Breast epithelium (tissue), 4 donors: ENCODE data around the gene BCL7A. TPM values are rescaled to one million over a fixed set of nuclear protein-coding genes. Genes with fewer than 3 reads are reported as not detected.
"Not testable (repeated sequence)": the region's sequence is repeated elsewhere in the genome, so short reads cannot be mapped to it uniquely, and the experiment has no call there.

Source experiments
- DNase-seq, 2 donors: peaks; one replicate each; pipeline ENCODE4 v3.0.0-alpha.2; 2019; ENCODE audit warnings: low spot score in 2 of 2
- H3K27ac ChIP-seq, 2 donors: fragments of 200-600 bp; sonication (generic) in 1 of 2; one replicate each; pipeline ENCODE4 v1.5.1; 2016 to 2019; ENCODE audit warnings: mild to moderate bottlenecking in 1 of 2
- H3K27me3 ChIP-seq, 2 donors: fragments of 200-600 bp; sonication (generic) in 1 of 2; one replicate each; pipeline versions ENCODE4 v1.5.1 to v1.6.0; 2017 to 2019; ENCODE audit warnings: control low read depth in 1 of 2, mild to moderate bottlenecking in 1 of 2
- H3K36me3 ChIP-seq: fragments of 200-600 bp; one replicate; pipeline ENCODE4 v1.5.1; 2019
- H3K4me1 ChIP-seq, 2 donors: fragments of 200-600 bp; sonication (generic); one replicate each; pipeline ENCODE4 v1.5.1; 2016 to 2019; ENCODE audit warnings: control low read depth in 1 of 2
- H3K4me3 ChIP-seq, 3 donors: fragments of 200-600 bp; sonication (generic); 1 replicate in 2 of 3; 2 replicates in 1 of 3; pipeline ENCODE4 v1.5.1; 2016 to 2019; ENCODE audit warnings: mild to moderate bottlenecking in 3 of 3, moderate library complexity in 2 of 3
- H3K9me3 ChIP-seq, 2 donors: fragments of 200-600 bp; sonication (generic) in 1 of 2; one replicate each; pipeline ENCODE4 v1.5.1; 2016 to 2019; ENCODE audit warnings: control low read depth in 1 of 2
- POLR2A ChIP-seq: fragments of 450-650 bp; IDR thresholded peaks from one replicate; pipeline ENCODE4 v1.6.1; 2016; ENCODE audit warnings: antibody characterized with exemption, mild to moderate bottlenecking, moderate library complexity
- POLR2AphosphoS5 ChIP-seq, 3 donors: sonication (generic); formaldehyde crosslinking; IDR thresholded peaks; one replicate each; pipeline ENCODE4 v1.6.1; 2017; ENCODE audit warnings: antibody characterized with exemption in 3 of 3
- intact Hi-C: fragments of 100-400 bp; cut with DNase I; formaldehyde crosslinking; loops from one replicate; pipeline ENCODE4 v1.15.1; 2023; ENCODE audit warnings: low total_unique reads
- total RNA-seq, 3 donors: library from RNA; depleted of rRNA; stranded (reverse); fragments of >200 nt; gene quantifications; one replicate each; pipeline ENCODE4 v1.1.0, GENCODE V29; 2016
- TF ChIP-seq, protein P1 (sequence below), 3 donors: fragments of 450-650 bp; IDR thresholded peaks; one replicate each; pipeline ENCODE4 v1.5.1; 2016 to 2017; ENCODE audit warnings: antibody characterized with exemption in 3 of 3, mild to moderate bottlenecking in 3 of 3, moderate library complexity in 3 of 3

Gene BCL7A
- total RNA-seq, 3 donors from 2014 or later: 6.2 to 13.5 (median 8.8) TPM

DNA sequence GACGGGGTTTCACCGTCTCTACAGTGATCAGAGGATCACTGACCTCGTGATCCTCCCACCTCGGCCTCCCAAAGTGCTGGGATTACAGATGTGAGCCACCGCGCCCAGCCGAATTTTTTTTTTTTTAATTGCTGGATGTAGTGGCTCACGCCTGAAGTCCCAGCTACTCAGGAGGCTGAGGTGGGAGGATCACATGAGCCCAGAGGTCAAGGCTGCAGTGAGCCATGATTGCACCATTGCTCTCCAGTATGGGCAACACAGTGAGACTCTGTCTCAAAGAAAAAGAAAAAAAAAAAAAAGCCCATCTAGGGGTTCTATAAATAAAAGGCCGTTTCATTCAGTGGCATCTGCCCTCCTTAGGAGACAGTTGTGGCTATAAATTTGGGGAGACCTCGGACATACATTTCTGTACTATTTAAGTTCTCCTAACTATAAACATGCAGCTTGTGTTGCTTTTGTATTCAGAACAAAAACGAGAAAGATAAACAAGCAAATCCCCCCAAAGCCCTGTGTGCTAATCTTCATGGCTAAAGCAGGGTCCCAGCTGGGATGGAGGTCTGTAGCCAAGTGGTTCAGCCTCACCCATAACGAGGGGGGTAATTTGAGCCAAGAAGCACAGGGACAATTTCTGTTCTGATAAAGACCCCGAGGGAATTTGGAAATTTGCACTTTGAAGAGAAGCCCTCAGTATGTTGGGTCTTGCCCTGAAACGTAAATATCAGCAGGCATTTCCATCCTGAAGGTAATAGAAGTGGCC is 35.0 kb upstream of the BCL7A start:
- no peaks in the 10 kb centered on the region for H3K27me3 ChIP-seq
- H3K4me1 ChIP-seq: no peaks in the 10 kb centered on the region
- H3K9me3 ChIP-seq: no peaks in the 10 kb centered on the region
- H3K27ac ChIP-seq: no peak overlapping the region
- TF ChIP-seq POLR2AphosphoS5 (IDR thresholded peaks at IDR 0.05): no peak
- TF ChIP-seq, protein P1, sequence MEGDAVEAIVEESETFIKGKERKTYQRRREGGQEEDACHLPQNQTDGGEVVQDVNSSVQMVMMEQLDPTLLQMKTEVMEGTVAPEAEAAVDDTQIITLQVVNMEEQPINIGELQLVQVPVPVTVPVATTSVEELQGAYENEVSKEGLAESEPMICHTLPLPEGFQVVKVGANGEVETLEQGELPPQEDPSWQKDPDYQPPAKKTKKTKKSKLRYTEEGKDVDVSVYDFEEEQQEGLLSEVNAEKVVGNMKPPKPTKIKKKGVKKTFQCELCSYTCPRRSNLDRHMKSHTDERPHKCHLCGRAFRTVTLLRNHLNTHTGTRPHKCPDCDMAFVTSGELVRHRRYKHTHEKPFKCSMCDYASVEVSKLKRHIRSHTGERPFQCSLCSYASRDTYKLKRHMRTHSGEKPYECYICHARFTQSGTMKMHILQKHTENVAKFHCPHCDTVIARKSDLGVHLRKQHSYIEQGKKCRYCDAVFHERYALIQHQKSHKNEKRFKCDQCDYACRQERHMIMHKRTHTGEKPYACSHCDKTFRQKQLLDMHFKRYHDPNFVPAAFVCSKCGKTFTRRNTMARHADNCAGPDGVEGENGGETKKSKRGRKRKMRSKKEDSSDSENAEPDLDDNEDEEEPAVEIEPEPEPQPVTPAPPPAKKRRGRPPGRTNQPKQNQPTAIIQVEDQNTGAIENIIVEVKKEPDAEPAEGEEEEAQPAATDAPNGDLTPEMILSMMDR (IDR thresholded peaks at IDR 0.05): no peak
- TF ChIP-seq POLR2A: no peak
- no peak for DNase-seq
- no peaks in the 10 kb centered on the region for H3K36me3 ChIP-seq
- H3K4me3 ChIP-seq: no peak overlapping the region
- intact Hi-C loops: no loop called here

DNA sequence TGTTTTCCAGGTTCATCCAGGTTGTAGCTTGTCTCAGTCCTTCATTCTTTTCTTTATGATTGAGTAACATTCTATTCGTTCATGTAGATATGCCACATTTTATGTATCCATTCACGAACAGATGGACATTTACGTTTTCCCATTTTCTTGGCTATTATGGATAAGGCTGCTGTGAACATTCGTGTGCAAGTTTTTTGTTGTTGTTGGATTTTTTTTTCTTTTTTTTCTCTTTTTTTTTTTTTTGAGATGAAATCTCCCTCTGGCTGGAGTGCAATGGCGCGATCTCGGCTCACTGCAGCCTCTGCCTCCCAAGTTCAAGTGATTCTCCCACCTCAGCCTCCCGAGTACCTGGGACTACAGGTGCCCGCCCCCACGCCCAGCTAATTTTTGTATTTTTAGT is 33.2 kb upstream of the BCL7A start:
- H3K36me3 ChIP-seq, H3K4me1 ChIP-seq, DNase-seq, H3K27me3 ChIP-seq, H3K4me3 ChIP-seq, intact Hi-C loops, H3K9me3 ChIP-seq, H3K27ac ChIP-seq: not testable (repeated sequence)

DNA sequence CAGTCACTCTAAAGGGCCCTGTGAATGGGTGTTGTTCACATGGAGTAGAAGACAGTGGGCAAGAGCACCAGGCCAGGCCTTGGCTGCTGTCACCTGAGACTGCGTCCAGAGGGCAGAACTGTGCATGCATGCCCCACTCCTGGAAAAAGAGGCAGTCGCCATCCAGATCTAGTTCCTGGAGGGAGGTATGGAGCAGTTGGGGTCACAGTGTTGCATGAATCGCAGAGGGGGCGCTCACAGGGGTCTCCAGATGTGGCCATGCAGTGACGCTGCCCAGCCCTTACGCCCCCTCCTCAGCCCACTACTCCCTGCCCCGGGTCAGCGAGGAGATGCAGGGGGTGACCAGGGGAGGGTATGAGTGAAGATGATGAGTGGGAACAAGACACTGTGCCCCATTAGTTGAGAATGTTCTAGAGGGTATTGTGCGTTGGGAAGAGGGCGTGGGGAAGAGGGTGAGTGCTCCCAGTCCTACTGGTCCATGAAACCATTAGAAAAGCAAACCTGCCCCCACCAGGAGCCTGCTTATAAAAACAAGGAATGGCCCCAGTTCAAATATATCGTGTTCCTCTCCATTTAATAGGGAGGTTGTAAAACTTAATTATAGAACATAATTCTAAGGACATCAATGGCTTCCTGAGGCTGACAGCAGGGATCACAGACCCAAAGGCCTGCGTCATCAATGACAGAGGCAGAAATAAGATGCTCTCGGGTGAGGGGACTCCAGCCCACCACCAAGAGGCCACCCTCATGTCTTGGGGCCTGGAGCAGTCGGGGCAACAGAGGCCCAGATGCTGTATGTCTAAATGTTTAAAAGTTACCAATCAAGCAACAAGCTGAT is 32.2 kb upstream of the BCL7A start:
- DNase-seq: no peak
- Histone ChIP-seq H3K36me3 (no peaks in the 10 kb centered on the region), H3K27me3 (no peaks in the 10 kb centered on the region), H3K27ac (no peak overlapping the region), H3K4me3 (no peak overlapping the region), H3K4me1 (no peaks in the 10 kb centered on the region), H3K9me3 (no peaks in the 10 kb centered on the region)
- intact Hi-C loops: no loop called here
- no peak for TF ChIP-seq POLR2A
- TF ChIP-seq, protein P1 (IDR thresholded peaks at IDR 0.05): no peak
- no peak for TF ChIP-seq POLR2AphosphoS5 (IDR thresholded peaks at IDR 0.05)

DNA sequence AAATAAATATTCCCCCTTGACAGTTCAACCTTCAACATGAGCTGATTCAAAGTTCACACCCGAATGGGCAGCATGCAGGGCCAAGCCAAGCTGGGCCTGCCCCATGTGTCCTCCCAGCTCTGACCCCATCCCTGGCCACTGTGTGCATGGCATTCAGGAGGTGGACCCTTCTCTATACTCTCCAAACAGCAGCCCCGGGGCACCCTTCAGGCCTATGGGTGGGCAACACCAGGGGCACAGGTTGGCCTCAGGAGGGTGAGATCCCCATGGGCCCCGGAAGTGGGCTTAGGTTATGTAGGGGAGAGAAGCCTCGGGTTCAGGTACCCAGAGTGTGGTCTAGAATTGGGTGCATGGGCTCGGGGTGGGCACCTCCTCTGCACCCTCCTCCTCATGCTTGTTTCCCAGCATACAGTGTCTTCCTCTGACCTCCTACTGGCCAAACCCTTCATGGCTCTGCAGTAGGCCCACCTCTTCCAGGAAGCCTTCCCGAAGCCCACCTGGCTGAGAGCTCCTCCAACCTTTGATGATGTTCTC is 31.5 kb upstream of the BCL7A start:
- intact Hi-C loops: no loop called here
- Histone ChIP-seq H3K27me3 (no peaks in the 10 kb centered on the region), H3K36me3 (no peaks in the 10 kb centered on the region), H3K4me3 (no peak overlapping the region), H3K9me3 (no peaks in the 10 kb centered on the region), H3K4me1 (no peaks in the 10 kb centered on the region), H3K27ac (no peak overlapping the region)
- DNase-seq: no peak
- TF ChIP-seq POLR2A: no peak
- TF ChIP-seq, protein P1 (IDR thresholded peaks at IDR 0.05): no peak
- TF ChIP-seq POLR2AphosphoS5 (IDR thresholded peaks at IDR 0.05): no peak

DNA sequence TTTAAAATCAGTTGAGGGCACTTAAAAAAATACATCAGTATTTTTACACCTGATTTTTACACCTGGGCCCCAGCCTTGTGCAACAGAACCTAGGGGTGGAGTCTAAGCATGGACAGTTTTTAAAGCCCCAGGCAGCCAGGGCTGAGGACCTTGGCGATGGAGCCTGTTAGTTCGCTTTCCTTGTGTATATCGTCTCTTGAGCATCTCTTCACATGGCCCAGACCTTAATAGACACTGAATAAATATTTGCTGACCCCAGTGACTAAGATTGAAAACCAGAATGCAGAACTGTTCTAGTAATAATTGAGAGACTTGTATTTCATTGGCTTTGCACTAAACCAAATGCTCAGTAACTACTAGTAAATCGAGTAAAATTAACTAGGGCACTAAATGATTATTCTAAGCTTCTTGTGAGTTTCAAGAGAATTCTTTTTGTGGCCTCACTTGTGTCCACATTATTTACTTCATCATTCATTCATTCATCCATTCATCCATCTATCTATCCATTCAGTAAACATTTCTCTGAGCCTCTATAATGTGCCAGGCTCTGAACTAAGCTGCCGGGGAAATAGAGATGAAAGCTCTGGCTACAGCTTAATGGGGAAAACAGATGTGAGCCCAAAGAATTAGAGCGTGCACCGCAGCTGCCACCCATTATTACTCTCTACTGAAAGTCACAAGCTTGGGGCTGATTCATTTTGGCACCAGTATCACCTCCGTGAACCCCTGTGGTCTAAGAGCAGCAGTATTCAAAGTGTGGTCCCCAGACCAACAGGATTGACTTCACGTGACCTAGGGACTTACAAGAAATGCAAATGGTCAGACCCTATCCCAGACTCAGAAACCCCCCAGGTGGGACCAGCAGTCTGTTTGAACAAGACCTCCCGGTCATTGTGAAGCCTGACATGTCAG is 30.7 kb upstream of the BCL7A start:
- intact Hi-C loops: no loop called here
- Histone ChIP-seq H3K27ac (peak overlapping the region in 1 of 2 donors; percentile 78), H3K4me3 (no peak overlapping the region), H3K4me1 (no peaks in the 10 kb centered on the region), H3K9me3 (no peaks in the 10 kb centered on the region), H3K27me3 (no peaks in the 10 kb centered on the region), H3K36me3 (no peaks in the 10 kb centered on the region)
- TF ChIP-seq, protein P1 (IDR thresholded peaks at IDR 0.05): no peak
- TF ChIP-seq POLR2AphosphoS5 (IDR thresholded peaks at IDR 0.05) (no peak), POLR2A (no peak)
- no peak for DNase-seq
